Upper lobe of right lung (tissue), 1 donor: ENCODE data around the gene CRYBB3. TPM values are rescaled to one million over a fixed set of nuclear protein-coding genes. Genes with fewer than 3 reads are reported as not detected.
"Not testable (repeated sequence)": the region's sequence is repeated elsewhere in the genome, so short reads cannot be mapped to it uniquely, and the experiment has no call there.

Experiments used
- ATAC-seq: fragments of 200-7000 bp; cut with Tn5 transposase; one replicate; pipeline ENCODE4 v1.9.1; 2020; ENCODE audit warnings: mild to moderate bottlenecking, moderate library complexity
- DNase-seq: peaks from one replicate; pipeline ENCODE4 v3.0.0-alpha.2; 2020
- H3K27ac ChIP-seq: fragments of 200-600 bp; one replicate; pipeline ENCODE4 v1.8.0; 2022
- H3K27me3 ChIP-seq: fragments of 200-600 bp; one replicate; pipeline ENCODE4 v1.8.0; 2022; ENCODE audit warnings: mild to moderate bottlenecking
- H3K36me3 ChIP-seq: fragments of 200-600 bp; one replicate; pipeline ENCODE4 v1.8.0; 2022
- H3K4me1 ChIP-seq: fragments of 200-600 bp; one replicate; pipeline ENCODE4 v1.8.0; 2022
- H3K4me3 ChIP-seq: fragments of 200-600 bp; one replicate; pipeline ENCODE4 v1.8.0; 2022; ENCODE audit warnings: mild to moderate bottlenecking
- H3K9me3 ChIP-seq: fragments of 200-600 bp; one replicate; pipeline ENCODE4 v1.8.0; 2022
- CTCF ChIP-seq: fragments of 200-600 bp; IDR thresholded peaks from one replicate; pipeline ENCODE4 v1.8.0; 2022; ENCODE audit warnings: antibody characterized with exemption
- intact Hi-C: fragments of 100-400 bp; cut with DNase I; formaldehyde crosslinking; loops from one replicate; pipeline ENCODE4 v1.11.0; 2022
- total RNA-seq: library from RNA; stranded (reverse); fragmentation: NEBNext Ultra II Directional; extraction: Animal tissue kit (Norgen Biotek cat#: 25700); gene quantifications from one replicate; pipeline ENCODE4 v1.2.1, GENCODE V29; 2021
- donor health status: DM: no; HTN: yes; CAD: no; lungs with severe emphysema.

CRYBB3 gene
- total RNA-seq, 1 donor from 2014 or later: 0.72 TPM

- ATAC-seq (no peak), DNase-seq (no peak)
- H3K27me3 ChIP-seq: peaks cover 12% of the 10 kb centered on the region
- no peaks in the 10 kb centered on the region for H3K36me3 ChIP-seq
- no peak overlapping the region for H3K27ac ChIP-seq
- no peaks in the 10 kb centered on the region for H3K9me3 ChIP-seq
- TF ChIP-seq CTCF: no peak
- H3K4me1 ChIP-seq: no peaks in the 10 kb centered on the region
- intact Hi-C loops: no loop called here
- H3K4me3 ChIP-seq: no peak overlapping the region
Measured at GRCh38 chr22:25221790-25222189, 22.1 kb downstream of the CRYBB3 start.

- no peaks in the 10 kb centered on the region for H3K36me3 ChIP-seq
- DNase-seq (no peak), ATAC-seq (no peak)
- no peak overlapping the region for H3K27ac ChIP-seq
- H3K4me3 ChIP-seq: no peak overlapping the region
- intact Hi-C loops: no loop called here
- no peak for TF ChIP-seq CTCF
- no peaks in the 10 kb centered on the region for H3K4me1 ChIP-seq
- no peaks in the 10 kb centered on the region for H3K9me3 ChIP-seq
- peaks cover 10% of the 10 kb centered on the region for H3K27me3 ChIP-seq
Measured at GRCh38 chr22:25223269-25223850, 23.7 kb downstream of the CRYBB3 start.

GRCh38 chr22:25228822-25229221 lies 29.2 kb downstream of the CRYBB3 start:
- H3K4me3 ChIP-seq: no peak overlapping the region
- no peak for TF ChIP-seq CTCF
- no peaks in the 10 kb centered on the region for H3K4me1 ChIP-seq
- no peak for ATAC-seq
- no peak overlapping the region for H3K27ac ChIP-seq
- DNase-seq: no peak
- no peaks in the 10 kb centered on the region for H3K9me3 ChIP-seq
- H3K27me3 ChIP-seq: peaks cover 10% of the 10 kb centered on the region
- intact Hi-C loops: no loop called here
- no peaks in the 10 kb centered on the region for H3K36me3 ChIP-seq

GRCh38 chr22:25230760-25231159 lies 31.1 kb downstream of the CRYBB3 start:
- H3K27me3 ChIP-seq, DNase-seq, ATAC-seq, H3K4me1 ChIP-seq, H3K4me3 ChIP-seq, H3K27ac ChIP-seq, H3K36me3 ChIP-seq, H3K9me3 ChIP-seq, intact Hi-C loops: not testable (repeated sequence)

GRCh38 chr22:25232301-25232700 lies 32.6 kb downstream of the CRYBB3 start:
- intact Hi-C loops: no loop called here
- ATAC-seq: no peak
- Histone ChIP-seq H3K36me3 (no peaks in the 10 kb centered on the region), H3K9me3 (no peaks in the 10 kb centered on the region), H3K27me3 (peaks cover 12% of the 10 kb centered on the region), H3K4me3 (no peak overlapping the region), H3K27ac (no peak overlapping the region), H3K4me1 (no peaks in the 10 kb centered on the region)
- no peak for TF ChIP-seq CTCF
- DNase-seq: no peak

GRCh38 chr22:25233706-25234105 lies 34.0 kb downstream of the CRYBB3 start:
- H3K36me3 ChIP-seq, H3K9me3 ChIP-seq, ATAC-seq, H3K4me3 ChIP-seq, H3K4me1 ChIP-seq, DNase-seq, intact Hi-C loops, H3K27ac ChIP-seq: not testable (repeated sequence)
- H3K27me3 ChIP-seq: peaks cover 12% of the 10 kb centered on the region
